Measurements from ENCODE around the gene TPSD1.

DNA sequence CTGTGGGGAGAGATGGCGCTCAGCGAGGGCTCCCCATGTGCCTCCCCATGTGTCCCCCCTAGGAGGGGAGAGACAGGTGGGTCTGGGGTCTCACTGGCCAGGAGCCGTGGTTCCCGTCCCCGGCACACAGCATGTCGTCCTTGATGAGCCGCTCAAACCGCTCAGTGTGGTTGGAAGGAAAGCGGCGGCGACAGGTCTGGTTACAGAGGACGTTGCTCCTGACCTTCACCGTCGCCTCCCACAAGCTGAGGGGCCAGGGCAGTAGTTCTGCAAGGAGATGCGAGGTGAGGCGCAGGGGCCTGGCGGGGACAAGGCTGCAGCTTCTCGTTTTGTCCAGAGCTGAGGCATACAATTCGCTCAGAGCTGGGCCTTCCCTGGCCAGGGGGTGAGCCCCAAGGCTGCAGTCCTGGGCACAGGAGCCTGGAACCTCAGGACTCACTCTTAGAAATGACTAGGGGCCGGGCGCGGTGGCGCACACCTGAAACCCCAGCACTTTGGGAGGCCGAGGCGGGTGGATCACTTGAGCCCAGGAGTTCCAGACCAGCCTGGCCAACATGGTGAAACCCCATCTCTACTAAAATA lies 30.7 kb downstream of the TPSD1 start:
- TF ChIP-seq SUZ12 (IDR thresholded peaks at IDR 0.05; ENCODE audit: extremely low read depth, insufficient read depth, insufficient read length) (no peak), YY1 (IDR thresholded peaks at IDR 0.05; ENCODE audit: insufficient read depth, insufficient read length) (no peak)
